GM12878 (cell line): ENCODE measurements around the gene TNRC6C. TPM values are rescaled to one million over a fixed set of nuclear protein-coding genes. Genes with fewer than 3 reads are reported as not detected.
A peak's percentile ranks its signal among the peaks of the same experiment; 100 is the strongest.

ENCODE experiments used
- ATAC-seq: fragments of 200-7000 bp; cut with Tn5 transposase; 3 replicates; pipeline ENCODE4 v1.9.1; 2020; ENCODE audit warnings: mild to moderate bottlenecking, moderate library complexity
- BruUV-seq: library from RNA; stranded (reverse); fragments of 400-500 nt; replicated peaks from 2 replicates; lab custom pipeline; 2021; lab: Mats Ljungman, UMichigan
- CTCF ChIA-PET: fragments of 300-600 bp; sonication (Branson Sonifier 250); formaldehyde crosslinking; extraction: SDS; loops from one replicate; lab custom pipeline; 2021; ENCODE audit warnings: inconsistent platforms; lab: Yijun Ruan, JAX
- POLR2A ChIA-PET: fragments of 350-600 bp; formaldehyde crosslinking; extraction: SDS; loops from one replicate; lab custom pipeline; 2021; ENCODE audit warnings: inconsistent platforms; lab: Charles Lee
- RAD21 ChIA-PET: fragments of 300-600 bp; sonication (Branson Sonifier 250); formaldehyde crosslinking; loops from one replicate; lab custom pipeline; 2023; ENCODE audit warnings: antibody characterized with exemption; ENCODE audit not compliant: unreplicated experiment; lab: Charles Lee
- SMC1A ChIA-PET: fragments of 300-600 bp; sonication (Branson Sonifier 250); formaldehyde crosslinking; loops from one replicate; lab custom pipeline; 2023; ENCODE audit not compliant: unreplicated experiment, uncharacterized antibody; lab: Charles Lee
- DNase-seq: peaks from one replicate; pipeline ENCODE4 v3.0.0-alpha.2; 2011; ENCODE audit warnings: low read depth, low spot score
- FAIRE-seq: peaks from 3 replicates; lab custom pipeline; 2011; peaks lifted over from hg19 to GRCh38; lab: Jason Lieb, UNC
- H2AFZ ChIP-seq: 2 replicates; pipeline ENCODE4 v1.6.0; 2011; ENCODE audit warnings: low read depth, low read length, control low read depth; ENCODE audit not compliant: control insufficient read depth
- H3K27ac ChIP-seq: 2 replicates; pipeline ENCODE4 v1.5.1; 2011; ENCODE audit warnings: control low read depth; ENCODE audit not compliant: control insufficient read depth, insufficient read depth
- H3K27me3 ChIP-seq, 2 experiments: replicated peaks in 1 of 2; 2 replicates each; pipeline versions ENCODE4 v1.6.0 to v1.6.1; 2011; ENCODE audit warnings: low read length in 1 of 2; ENCODE audit not compliant: control insufficient read depth in 2 of 2, insufficient read depth in 2 of 2
- H3K36me3 ChIP-seq, 2 experiments: 2 replicates each; pipeline ENCODE4 v1.5.1; 2011; ENCODE audit warnings: low read length in 1 of 2; ENCODE audit not compliant: control insufficient read depth in 2 of 2, insufficient read depth in 2 of 2
- H3K4me1 ChIP-seq: 2 replicates; pipeline ENCODE4 v1.6.1; 2011; ENCODE audit warnings: mild to moderate bottlenecking, low read length, moderate library complexity, mixed read lengths; ENCODE audit not compliant: control insufficient read depth, insufficient read depth
- H3K4me2 ChIP-seq: 2 replicates; pipeline ENCODE4 v1.6.0; 2011; ENCODE audit warnings: control low read depth; ENCODE audit not compliant: control insufficient read depth, insufficient read depth
- H3K4me3 ChIP-seq: fragments of 200-600 bp; sonication (generic); 2 replicates; pipeline ENCODE4 v1.5.1; 2016
- H3K79me2 ChIP-seq: 2 replicates; pipeline ENCODE4 v1.6.0; 2011; ENCODE audit warnings: low read length; ENCODE audit not compliant: control insufficient read depth, insufficient read depth
- H3K9ac ChIP-seq: 2 replicates; pipeline ENCODE4 v1.8.0; 2011; ENCODE audit warnings: low read length, control low read depth, mixed read lengths; ENCODE audit not compliant: control insufficient read depth, insufficient read depth
- H3K9me3 ChIP-seq: replicated peaks from 3 replicates; pipeline ENCODE4 v1.5.1; 2011; ENCODE audit warnings: mild to moderate bottlenecking, low read length; ENCODE audit not compliant: control insufficient read depth, insufficient read depth
- H4K20me1 ChIP-seq: 2 replicates; pipeline ENCODE4 v1.6.0; 2011; ENCODE audit not compliant: control insufficient read depth, insufficient read depth
- ASH2L ChIP-seq: fragments of 300-600, 200-600 bp; sonication (generic); IDR thresholded peaks from 2 replicates; pipeline ENCODE4 v1.6.1; 2017; ENCODE audit warnings: low read depth, mild to moderate bottlenecking, borderline replicate concordance
- BCL11A ChIP-seq: IDR thresholded peaks from 2 replicates; pipeline ENCODE4 v1.6.1; 2011; ENCODE audit warnings: low read depth, low read length
- CBX3 ChIP-seq: fragments of 200-600 bp; sonication (generic); IDR thresholded peaks from 2 replicates; pipeline ENCODE4 v1.6.1; 2016; ENCODE audit warnings: low read depth, borderline replicate concordance
- CREB1 ChIP-seq: IDR thresholded peaks from 2 replicates; pipeline ENCODE4 v1.6.1; 2012; ENCODE audit warnings: low read depth, mild to moderate bottlenecking, inconsistent platforms
- EGR1 ChIP-seq, 2 experiments: IDR thresholded peaks; 1 replicate in 1 of 2; 2 replicates in 1 of 2; pipeline ENCODE4 v1.6.1; 2011 to 2012; ENCODE audit warnings: low read depth in 2 of 2, low read length in 2 of 2, borderline replicate concordance in 1 of 2, mild to moderate bottlenecking in 1 of 2, moderate library complexity in 1 of 2
- EZH2 ChIP-seq: IDR thresholded peaks from 2 replicates; pipeline ENCODE4 v1.6.1; 2012; ENCODE audit warnings: low read depth, mild to moderate bottlenecking, control low read depth, inconsistent platforms, low read length, borderline replicate concordance; ENCODE audit not compliant: control insufficient read depth
- FOS ChIP-seq: IDR thresholded peaks from 3 replicates; pipeline ENCODE4 v1.6.1; 2011; ENCODE audit warnings: borderline replicate concordance; ENCODE audit not compliant: insufficient read length; ENCODE audit errors: extremely low read depth
- FOXM1 ChIP-seq: IDR thresholded peaks from 2 replicates; pipeline ENCODE4 v1.6.1; 2012; ENCODE audit warnings: low read depth, mild to moderate bottlenecking, inconsistent platforms, low read length, moderate library complexity
- KAT2A ChIP-seq: conservative IDR thresholded peaks from 2 replicates; pipeline ENCODE4 v1.6.1; 2011; ENCODE audit warnings: low read depth, low read length; ENCODE audit not compliant: control insufficient read depth
- MYC ChIP-seq: IDR thresholded peaks from 2 replicates; pipeline ENCODE4 v1.6.1; 2011; ENCODE audit warnings: mild to moderate bottlenecking, low read length, moderate library complexity, inconsistent platforms; ENCODE audit not compliant: insufficient read depth, insufficient replicate concordance, insufficient read length, severe bottlenecking
- NFXL1 ChIP-seq: fragments of 450-650 bp; IDR thresholded peaks from 2 replicates; pipeline ENCODE4 v1.6.1; 2017; ENCODE audit warnings: antibody characterized with exemption, mild to moderate bottlenecking, borderline replicate concordance
- NFYA ChIP-seq: IDR thresholded peaks from 2 replicates; pipeline ENCODE4 v1.6.1; 2011; ENCODE audit warnings: low read depth, mild to moderate bottlenecking, low read length, improper control_type of control experiment, borderline replicate concordance
- NR2C1 ChIP-seq: fragments of 450-650 bp; IDR thresholded peaks from 2 replicates; pipeline ENCODE4 v1.6.1; 2017; ENCODE audit warnings: antibody characterized with exemption, mild to moderate bottlenecking, moderate library complexity
- NR2F1 ChIP-seq: fragments of 450-650 bp; conservative IDR thresholded peaks from 2 replicates; pipeline ENCODE4 v1.6.1; 2017; ENCODE audit warnings: mild to moderate bottlenecking
- PAX5 ChIP-seq: IDR thresholded peaks from 2 replicates; pipeline ENCODE4 v1.6.1; 2011; ENCODE audit warnings: low read depth, low read length, borderline replicate concordance
- RBBP5 ChIP-seq: fragments of 200-600 bp; sonication (generic); conservative IDR thresholded peaks from 2 replicates; pipeline ENCODE4 v1.6.1; 2016
- RUNX3 ChIP-seq: IDR thresholded peaks from 2 replicates; pipeline ENCODE4 v1.6.1; 2012; ENCODE audit warnings: low read length, inconsistent platforms
- SMARCA5 ChIP-seq: fragments of 450-650 bp; IDR thresholded peaks from 2 replicates; pipeline ENCODE4 v1.6.1; 2017; ENCODE audit warnings: mild to moderate bottlenecking
- SREBF1 ChIP-seq: IDR thresholded peaks from 2 replicates; pipeline ENCODE4 v1.6.1; 2012; ENCODE audit warnings: mild to moderate bottlenecking, low read length
- TCF12 ChIP-seq: IDR thresholded peaks from 2 replicates; pipeline ENCODE4 v1.6.1; 2011; ENCODE audit warnings: low read depth, mild to moderate bottlenecking, low read length
- WRNIP1 ChIP-seq: IDR thresholded peaks from 2 replicates; pipeline ENCODE4 v1.6.1; 2011; ENCODE audit warnings: low read depth, low read length, improper control_type of control experiment, borderline replicate concordance
- ZBTB33 ChIP-seq: fragments of 450-650 bp; IDR thresholded peaks from 2 replicates; pipeline ENCODE4 v1.6.1; 2017; ENCODE audit warnings: mild to moderate bottlenecking
- WGBS: methylation state at CpG from one replicate; pipeline ENCODE4 v1.1.6; 2016; ENCODE audit warnings: low lambda C conversion rate; ENCODE audit not compliant: insufficient replicate concordance, insufficient coverage; ENCODE audit errors: missing lambda C conversion rate; 5-methylcytosine and 5-hydroxymethylcytosine counted together
- in situ Hi-C: fragments of 300-500 bp; cut with MboI; formaldehyde crosslinking; loops from 9 replicates; pipeline ENCODE4 v1.14.3; 2018; ENCODE audit warnings: mixed read lengths
- intact Hi-C: fragments of 100-400 bp; cut with micrococcal nuclease; formaldehyde crosslinking; loops from one replicate; pipeline ENCODE4 v1.14.2; 2022; ENCODE audit not compliant: unreplicated experiment
- polyA plus RNA-seq, 11 experiments: library from polyadenylated mRNA; depleted of rRNA in 4 of 11; unstranded in 6 of 11; stranded (reverse) in 5 of 11; fragments of >200 nt; fragmentation: Nextera tagmentation in 4 of 11; fragmentation: Illumina TruSeq in 1 of 11; extraction: Ambion mirVana in 4 of 11; extraction: Trizol in 1 of 11; gene quantifications; 1 replicate in 1 of 11; 2 replicates in 10 of 11; pipeline versions ENCODE4 v1.2.1 to v1.2.3, GENCODE V29; 2011 to 2016; ENCODE audit warnings: inconsistent platforms in 2 of 11, missing spikeins in 2 of 11, low read depth in 1 of 11
- total RNA-seq, 4 experiments: library from RNA; depleted of rRNA in 3 of 4; stranded (reverse); fragments of >200 nt in 3 of 4; fragmentation: Illumina TruSeq in 1 of 4; extraction: Trizol in 1 of 4; gene quantifications; 2 replicates each; pipeline versions ENCODE4 v1.2.1 to v1.2.3, GENCODE V29; 2013 to 2021

Gene TNRC6C
- total and polyA plus RNA-seq, 10 of the 15 experiments (the other 5 are each of a cell fraction or from before 2014, with no cell fraction given) = 0.40 to 6.1 (median 0.96) TPM

GRCh38 chr17:78128551-78129350 lies 170.2 kb downstream of the TNRC6C start, which contains the start of gene TMC6:
Gene TMC6, minus strand, starts transcription at chr17:78128755. Its CDS starts 1,923 bp downstream, at chr17:78126832.
- Histone ChIP-seq H3K4me2 (peak within 1 kb of the TSS; percentile 100), H3K9me3 (no peaks in the 10 kb centered on the region), H3K36me3 (no peaks in the 10 kb centered on the region; a peak in 3 of 4 replicates), H3K4me1 (peaks cover 61% of the 10 kb centered on the region), H3K9ac (peak within 1 kb of the TSS; percentile 93), H3K79me2 (peaks cover 98% of the 10 kb centered on the region), H4K20me1 (no peaks in the 10 kb centered on the region), H2AFZ (peak within 1 kb of the TSS; percentile 65), H3K27ac (peak within 1 kb of the TSS; percentile 95), H3K4me3 (peak within 1 kb of the TSS; percentile 94), H3K27me3 (no peaks in the 10 kb centered on the region)
- ChIA-PET CTCF (interaction anchor here (0.9 to 12.7 kb wide), 5 partner anchors 8 to 58 kb away, joined by 3 to 100 read pairs (median 10); partner anchors contain the start of genes AFMID and TK1), POLR2A (interaction anchor here (1.3 to 8.0 kb wide), 12 partner anchors 10 to 228 kb away, joined by 4 to 85 read pairs (median 8); partner anchors contain the start of genes C17orf99 and SYNGR2), SMC1A (interaction anchor here (1.0 to 2.9 kb wide), 7 partner anchors 16 to 59 kb away, joined by 3 to 6 read pairs (median 4); no protein-coding TSS in a partner anchor), RAD21 (interaction anchor here (0.7 to 3.9 kb wide), 10 partner anchors 10 to 171 kb away, joined by 3 to 17 read pairs (median 5); partner anchors contain the start of gene TNRC6C)
- intact Hi-C loops = loop anchor here (2.0 kb wide), 1 partner anchor 16 kb away; no protein-coding TSS in a partner anchor
- 0% methylated on average over 22 of the region's 54 CpGs for WGBS
- BruUV-seq = no TSS peak
- in situ Hi-C loops = no loop called here
- FAIRE-seq (peak; percentile 41), DNase-seq (no peak), ATAC-seq (peak; percentile 13)
- no peak for TF ChIP-seq NFYA
- no peak for TF ChIP-seq CREB1
- TF ChIP-seq MYC = no peak
- TF ChIP-seq NR2F1 = peak; percentile 41; the same call in 1 of the 2 replicates
- TF ChIP-seq SREBF1 = no peak
- 0 out of 2 replicates have a peak, but pooled peaks have one; percentile 18 for TF ChIP-seq NR2C1
- no peak for TF ChIP-seq PAX5
- TF ChIP-seq FOXM1 = no peak
- TF ChIP-seq ASH2L = no peak
- no peak for TF ChIP-seq KAT2A
- no peak for TF ChIP-seq EZH2
- no peak for TF ChIP-seq TCF12
- TF ChIP-seq SMARCA5 = no peak
- peak in 1 of 2 experiments; percentile 91; a peak in 2 of 3 replicates for TF ChIP-seq EGR1 (IDR thresholded peaks at IDR 0.05; ENCODE audit: borderline replicate concordance in 1 of 2, low read depth in 2 of 2, low read length in 2 of 2)
- no peak for TF ChIP-seq RBBP5
- TF ChIP-seq CBX3 = no peak
- TF ChIP-seq WRNIP1 = no peak
- TF ChIP-seq RUNX3 = no peak
- TF ChIP-seq BCL11A = no peak
- TF ChIP-seq ZBTB33 = no peak
- no peak for TF ChIP-seq FOS
- no peak for TF ChIP-seq NFXL1
